ENCODE data around the gene PFN1.

PFN1 gene

GRCh38 chr17:4899341-4900230 lies 48.7 kb downstream of the PFN1 start, which contains the start of gene C17orf107:
TSS of gene C17orf107 (plus strand) at chr17:4899536. CDS start at chr17:4899763, 227 bp downstream.
- WGBS, 2 experiments (ENCODE audit: insufficient coverage in 2 of 2), result 91 to 94% methylated on average over 60 of the region's 60 CpGs
- H3K27ac ChIP-seq (ENCODE audit: low read depth, low read length, severe bottlenecking), result no peak within 1 kb of the TSS
- peaks cover 57% of the 10 kb centered on the region for H3K36me3 ChIP-seq (ENCODE audit: control insufficient read depth, insufficient read depth, low read length)
- H3K4me3 ChIP-seq (ENCODE audit: extremely low read depth, insufficient read depth, low read length, poor library complexity, severe bottlenecking), result no peak within 1 kb of the TSS
- peaks cover 4% of the 10 kb centered on the region for H3K9me3 ChIP-seq (ENCODE audit: control insufficient read depth, low read length)
- H3K4me1 ChIP-seq (ENCODE audit: control insufficient read depth, insufficient read depth, low read length, poor library complexity, severe bottlenecking), result no peaks in the 10 kb centered on the region

- WGBS, 2 experiments (ENCODE audit: insufficient coverage in 2 of 2), result 90% methylated on average over 26 to 34 of the region's 34 CpGs
- Histone ChIP-seq H3K27ac (ENCODE audit: low read depth, low read length, severe bottlenecking) (no peak overlapping the region), H3K36me3 (ENCODE audit: control insufficient read depth, insufficient read depth, low read length) (peaks cover 62% of the 10 kb centered on the region), H3K4me3 (ENCODE audit: extremely low read depth, insufficient read depth, low read length, poor library complexity, severe bottlenecking) (no peak overlapping the region), H3K4me1 (ENCODE audit: control insufficient read depth, insufficient read depth, low read length, poor library complexity, severe bottlenecking) (no peaks in the 10 kb centered on the region), H3K9me3 (ENCODE audit: control insufficient read depth, low read length) (peaks cover 4% of the 10 kb centered on the region)
Measured at GRCh38 chr17:4898927-4899326, 49.4 kb downstream of the PFN1 start.

- Histone ChIP-seq H3K9me3 (ENCODE audit: control insufficient read depth, low read length) (peaks cover 4% of the 10 kb centered on the region), H3K27ac (ENCODE audit: low read depth, low read length, severe bottlenecking) (no peak overlapping the region), H3K4me1 (ENCODE audit: control insufficient read depth, insufficient read depth, low read length, poor library complexity, severe bottlenecking) (no peaks in the 10 kb centered on the region), H3K4me3 (ENCODE audit: extremely low read depth, insufficient read depth, low read length, poor library complexity, severe bottlenecking) (no peak overlapping the region), H3K36me3 (ENCODE audit: control insufficient read depth, insufficient read depth, low read length) (peaks cover 68% of the 10 kb centered on the region)
- WGBS, 2 experiments (ENCODE audit: insufficient coverage in 2 of 2), result 94% methylated on average over 5 to 8 of the region's 8 CpGs
Measured at GRCh38 chr17:4898351-4898750, 50.0 kb downstream of the PFN1 start.

- no peak overlapping the region for H3K4me3 ChIP-seq (ENCODE audit: extremely low read depth, insufficient read depth, low read length, poor library complexity, severe bottlenecking)
- H3K27ac ChIP-seq (ENCODE audit: low read depth, low read length, severe bottlenecking), result no peak overlapping the region
- H3K9me3 ChIP-seq (ENCODE audit: control insufficient read depth, low read length), result peaks cover 4% of the 10 kb centered on the region
- no CpG with 5 or more reads among the region's 5 CpGs for WGBS, 2 experiments (ENCODE audit: insufficient coverage in 2 of 2)
- no peaks in the 10 kb centered on the region for H3K4me1 ChIP-seq (ENCODE audit: control insufficient read depth, insufficient read depth, low read length, poor library complexity, severe bottlenecking)
- H3K36me3 ChIP-seq (ENCODE audit: control insufficient read depth, insufficient read depth, low read length), result peaks cover 74% of the 10 kb centered on the region
Measured at GRCh38 chr17:4897785-4898184, 50.5 kb downstream of the PFN1 start.

GRCh38 chr17:4897198-4897687 lies 51.1 kb downstream of the PFN1 start:
- no peak overlapping the region for H3K4me3 ChIP-seq (ENCODE audit: extremely low read depth, insufficient read depth, low read length, poor library complexity, severe bottlenecking)
- no peak overlapping the region for H3K27ac ChIP-seq (ENCODE audit: low read depth, low read length, severe bottlenecking)
- H3K36me3 ChIP-seq (ENCODE audit: control insufficient read depth, insufficient read depth, low read length), result peaks cover 79% of the 10 kb centered on the region
- peaks cover 4% of the 10 kb centered on the region for H3K9me3 ChIP-seq (ENCODE audit: control insufficient read depth, low read length)
- H3K4me1 ChIP-seq (ENCODE audit: control insufficient read depth, insufficient read depth, low read length, poor library complexity, severe bottlenecking), result no peaks in the 10 kb centered on the region
- 88 to 97% methylated on average over 5 to 9 of the region's 10 CpGs for WGBS, 2 experiments (ENCODE audit: insufficient coverage in 2 of 2)

GRCh38 chr17:4896332-4897197 lies 51.8 kb downstream of the PFN1 start:
- WGBS, 2 experiments (ENCODE audit: insufficient coverage in 2 of 2), result 94 to 98% methylated on average over 18 to 24 of the region's 27 CpGs
- H3K36me3 ChIP-seq (ENCODE audit: control insufficient read depth, insufficient read depth, low read length), result peaks cover 86% of the 10 kb centered on the region
- no peak overlapping the region for H3K4me3 ChIP-seq (ENCODE audit: extremely low read depth, insufficient read depth, low read length, poor library complexity, severe bottlenecking)
- peaks cover 4% of the 10 kb centered on the region for H3K9me3 ChIP-seq (ENCODE audit: control insufficient read depth, low read length)
- H3K27ac ChIP-seq (ENCODE audit: low read depth, low read length, severe bottlenecking), result no peak overlapping the region
- no peaks in the 10 kb centered on the region for H3K4me1 ChIP-seq (ENCODE audit: control insufficient read depth, insufficient read depth, low read length, poor library complexity, severe bottlenecking)

- Histone ChIP-seq H3K27ac (ENCODE audit: low read depth, low read length, severe bottlenecking) (no peak overlapping the region), H3K4me3 (ENCODE audit: extremely low read depth, insufficient read depth, low read length, poor library complexity, severe bottlenecking) (no peak overlapping the region), H3K9me3 (ENCODE audit: control insufficient read depth, low read length) (peaks cover 2% of the 10 kb centered on the region), H3K36me3 (ENCODE audit: control insufficient read depth, insufficient read depth, low read length) (peaks cover 89% of the 10 kb centered on the region), H3K4me1 (ENCODE audit: control insufficient read depth, insufficient read depth, low read length, poor library complexity, severe bottlenecking) (no peaks in the 10 kb centered on the region)
- WGBS, 2 experiments (ENCODE audit: insufficient coverage in 2 of 2), result 87% methylated on average over 20 to 25 of the region's 27 CpGs
Measured at GRCh38 chr17:4895657-4896331, 52.5 kb downstream of the PFN1 start.

Data from mesodermal cell (in vitro differentiated cells).